ENCODE measurements around the gene SCTR. TPM values are rescaled to one million over a fixed set of nuclear protein-coding genes. Genes with fewer than 3 reads are reported as not detected.

SCTR gene
- total and polyA plus RNA-seq, 10 donors: 0.39 to 0.54 (median 0.47) TPM; not detected in 6

- Histone ChIP-seq H3K36me3 (no peaks in the 10 kb centered on the region), H3K27ac (no peak overlapping the region), H3K27me3 (replicated peaks in 1 of 7) (peaks cover 0 to 41% (median 0%) of the 10 kb centered on the region in 7 donors), H3K4me3 (no peak overlapping the region), H3K4me1 (peaks cover 0 to 16% (median 3%) of the 10 kb centered on the region in 6 donors), H3K9me3 (peaks cover 0 to 11% (median 5%) of the 10 kb centered on the region in 8 donors)
- intact Hi-C loops (cut with DNase I; ENCODE audit: low total_unique reads): no loop called here
- no peak for DNase-seq
- TF ChIP-seq POLR2AphosphoS5 (IDR thresholded peaks at IDR 0.05) (no peak), POLR2A (IDR thresholded peaks at IDR 0.05) (no peak), CTCF (IDR thresholded peaks at IDR 0.05 in 8 of 11, conservative IDR thresholded peaks at IDR 0.05 in 3 of 11) (no peak)
- WGBS, 5 donors: 86 to 93% (median 91%) methylated on average over 2 of the region's 2 CpGs
Observed at GRCh38 chr2:119423108-119423444, 101.2 kb downstream of the SCTR start.

- intact Hi-C loops (cut with DNase I; ENCODE audit: low total_unique reads): no loop called here
- H3K36me3 ChIP-seq: no peaks in the 10 kb centered on the region
- peaks cover 0 to 36% (median 0%) of the 10 kb centered on the region in 7 donors for H3K27me3 ChIP-seq (replicated peaks in 1 of 7)
- DNase-seq: no peak
- WGBS, 5 donors: 82 to 96% (median 87%) methylated on average over 7 of the region's 7 CpGs
- no peak overlapping the region for H3K4me3 ChIP-seq
- H3K9me3 ChIP-seq: peaks cover 0 to 11% (median 5%) of the 10 kb centered on the region in 8 donors
- H3K27ac ChIP-seq: no peak overlapping the region
- no peak for TF ChIP-seq CTCF (IDR thresholded peaks at IDR 0.05 in 8 of 11, conservative IDR thresholded peaks at IDR 0.05 in 3 of 11)
- TF ChIP-seq POLR2AphosphoS5 (IDR thresholded peaks at IDR 0.05): no peak
- TF ChIP-seq POLR2A (IDR thresholded peaks at IDR 0.05): no peak
- H3K4me1 ChIP-seq: peaks cover 0 to 11% (median 3%) of the 10 kb centered on the region in 6 donors
Observed at GRCh38 chr2:119422360-119423107, 101.7 kb downstream of the SCTR start.

GRCh38 chr2:119421741-119422140 lies 102.5 kb downstream of the SCTR start:
- Histone ChIP-seq H3K27ac (no peak overlapping the region), H3K4me1 (peaks cover 0 to 5% (median 1%) of the 10 kb centered on the region in 6 donors), H3K9me3 (peaks cover 0 to 11% (median 5%) of the 10 kb centered on the region in 8 donors), H3K4me3 (no peak overlapping the region), H3K27me3 (replicated peaks in 1 of 7) (peaks cover 0 to 28% (median 0%) of the 10 kb centered on the region in 7 donors), H3K36me3 (no peaks in the 10 kb centered on the region)
- DNase-seq: no peak
- intact Hi-C loops (cut with DNase I; ENCODE audit: low total_unique reads): no loop called here
- no peak for TF ChIP-seq POLR2A (IDR thresholded peaks at IDR 0.05)
- no peak for TF ChIP-seq CTCF (IDR thresholded peaks at IDR 0.05 in 8 of 11, conservative IDR thresholded peaks at IDR 0.05 in 3 of 11)
- no peak for TF ChIP-seq POLR2AphosphoS5 (IDR thresholded peaks at IDR 0.05)

GRCh38 chr2:119421304-119421703 lies 103.0 kb downstream of the SCTR start:
- H3K36me3 ChIP-seq: no peaks in the 10 kb centered on the region
- peaks cover 0 to 5% (median 0%) of the 10 kb centered on the region in 6 donors for H3K4me1 ChIP-seq
- H3K9me3 ChIP-seq: peaks cover 0 to 11% (median 5%) of the 10 kb centered on the region in 8 donors
- no peak for TF ChIP-seq CTCF (IDR thresholded peaks at IDR 0.05 in 8 of 11, conservative IDR thresholded peaks at IDR 0.05 in 3 of 11)
- TF ChIP-seq POLR2A (IDR thresholded peaks at IDR 0.05): no peak
- no peak for TF ChIP-seq POLR2AphosphoS5 (IDR thresholded peaks at IDR 0.05)
- WGBS, 5 donors: 87 to 100% (median 91%) methylated on average over 1 of the region's 1 CpG
- intact Hi-C loops (cut with DNase I; ENCODE audit: low total_unique reads): no loop called here
- no peak overlapping the region for H3K27ac ChIP-seq
- no peak for DNase-seq
- no peak overlapping the region for H3K4me3 ChIP-seq
- peaks cover 0 to 24% (median 0%) of the 10 kb centered on the region in 7 donors for H3K27me3 ChIP-seq (replicated peaks in 1 of 7)
